ENCODE results near the gene EHMT2.

Gene EHMT2

GRCh38 chr6:31875877-31876276 lies 21.6 kb downstream of the EHMT2 start:
- DNase-seq (ENCODE audit: low read depth in 1 of 2, low spot score in 1 of 2): no peak
- Histone ChIP-seq H3K27ac (replicated peaks) (no peak overlapping the region), H3K27me3 (ENCODE audit: insufficient read depth, poor library complexity, severe bottlenecking) (no peaks in the 10 kb centered on the region), H3K4me3 (replicated peaks; ENCODE audit: insufficient read depth, low read length) (no peak overlapping the region)
- no peak for TF ChIP-seq SPI1 (IDR thresholded peaks at IDR 0.05; ENCODE audit: borderline replicate concordance, low read depth)
- TF ChIP-seq GABPA (IDR thresholded peaks at IDR 0.05; ENCODE audit: low read depth): no peak
- TF ChIP-seq POLR2AphosphoS5 (IDR thresholded peaks at IDR 0.05; ENCODE audit: low read depth): no peak
- no peak for TF ChIP-seq REST (IDR thresholded peaks at IDR 0.05; ENCODE audit: insufficient replicate concordance, low read depth)
- TF ChIP-seq CTCF (IDR thresholded peaks at IDR 0.05; ENCODE audit: insufficient read depth, low read length): no peak

GRCh38 chr6:31874836-31875572 lies 22.5 kb downstream of the EHMT2 start:
- TF ChIP-seq CTCF (IDR thresholded peaks at IDR 0.05; ENCODE audit: insufficient read depth, low read length) (no peak), POLR2AphosphoS5 (IDR thresholded peaks at IDR 0.05; ENCODE audit: low read depth) (no peak), SPI1 (IDR thresholded peaks at IDR 0.05; ENCODE audit: borderline replicate concordance, low read depth) (no peak), REST (IDR thresholded peaks at IDR 0.05; ENCODE audit: insufficient replicate concordance, low read depth) (no peak), GABPA (IDR thresholded peaks at IDR 0.05; ENCODE audit: low read depth) (no peak)

GRCh38 chr6:31874084-31874670 lies 23.3 kb downstream of the EHMT2 start:
- H3K4me3 ChIP-seq (replicated peaks; ENCODE audit: insufficient read depth, low read length): no peak overlapping the region
- no peak for DNase-seq (ENCODE audit: low read depth in 1 of 2, low spot score in 1 of 2)
- H3K27ac ChIP-seq (replicated peaks): no peak overlapping the region
- TF ChIP-seq CTCF (IDR thresholded peaks at IDR 0.05; ENCODE audit: insufficient read depth, low read length) (no peak), POLR2AphosphoS5 (IDR thresholded peaks at IDR 0.05; ENCODE audit: low read depth) (no peak), REST (IDR thresholded peaks at IDR 0.05; ENCODE audit: insufficient replicate concordance, low read depth) (no peak), GABPA (IDR thresholded peaks at IDR 0.05; ENCODE audit: low read depth) (no peak), SPI1 (IDR thresholded peaks at IDR 0.05; ENCODE audit: borderline replicate concordance, low read depth) (no peak)
- H3K27me3 ChIP-seq (ENCODE audit: insufficient read depth, poor library complexity, severe bottlenecking): no peaks in the 10 kb centered on the region

More at GRCh38 chr6:31874836-31875572, 22.5 kb downstream of the EHMT2 start:
- DNase-seq (ENCODE audit: low read depth in 1 of 2, low spot score in 1 of 2): no peak
- Histone ChIP-seq H3K27me3 (ENCODE audit: insufficient read depth, poor library complexity, severe bottlenecking) (no peaks in the 10 kb centered on the region), H3K4me3 (replicated peaks; ENCODE audit: insufficient read depth, low read length) (no peak overlapping the region), H3K27ac (replicated peaks) (no peak overlapping the region)

All from HL-60 (cell line).